NCI-H2171 treated with DMSO at 0.1 percent for 48 hours (cell line): ENCODE results near the gene PPARGC1A.

Experiments
- DNase-seq: peaks from one replicate; lab custom pipeline; 2025; lab: John Stamatoyannopoulos, UW

The PPARGC1A gene

DNA sequence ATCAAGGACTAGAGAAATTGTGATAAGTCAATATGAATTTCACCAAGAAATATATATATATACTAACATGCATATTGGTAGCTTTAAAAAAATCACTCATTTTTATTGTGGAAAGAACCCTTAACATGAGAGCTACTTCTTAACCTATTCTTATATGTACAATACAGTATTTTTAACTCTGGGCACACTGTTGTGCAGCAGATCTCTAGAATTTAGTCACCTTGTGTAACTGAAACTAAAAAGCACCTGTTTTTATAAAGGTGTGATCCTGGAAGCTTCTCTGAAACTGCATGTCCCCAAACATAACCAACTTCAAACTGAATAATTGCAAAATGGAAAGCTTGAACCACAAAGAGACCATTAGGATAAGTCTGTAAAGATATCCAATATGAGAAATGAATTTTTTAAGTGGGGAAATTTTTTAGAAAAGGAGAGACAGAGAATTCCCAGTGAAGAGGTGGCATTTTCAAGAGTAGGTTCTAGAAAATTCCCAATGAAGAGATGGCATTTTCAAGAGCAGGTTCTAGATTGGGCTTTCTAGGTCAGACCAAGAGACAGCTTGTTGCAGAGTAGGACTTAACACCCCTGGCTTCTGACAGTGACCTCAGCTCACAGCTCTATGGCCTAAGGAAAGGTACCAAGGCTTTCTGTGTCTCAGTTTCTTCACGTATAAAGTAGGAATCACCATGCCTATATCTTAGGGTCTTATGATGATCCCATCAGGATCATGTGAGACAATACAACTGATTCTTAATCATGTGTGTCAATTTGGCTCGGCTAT is 22.0 kb upstream of the PPARGC1A start:
- no peak for DNase-seq

- DNase-seq: no peak
These were observed 19.8 kb upstream of the PPARGC1A start for GRCh38 chr4:23909671-23910070.

DNA sequence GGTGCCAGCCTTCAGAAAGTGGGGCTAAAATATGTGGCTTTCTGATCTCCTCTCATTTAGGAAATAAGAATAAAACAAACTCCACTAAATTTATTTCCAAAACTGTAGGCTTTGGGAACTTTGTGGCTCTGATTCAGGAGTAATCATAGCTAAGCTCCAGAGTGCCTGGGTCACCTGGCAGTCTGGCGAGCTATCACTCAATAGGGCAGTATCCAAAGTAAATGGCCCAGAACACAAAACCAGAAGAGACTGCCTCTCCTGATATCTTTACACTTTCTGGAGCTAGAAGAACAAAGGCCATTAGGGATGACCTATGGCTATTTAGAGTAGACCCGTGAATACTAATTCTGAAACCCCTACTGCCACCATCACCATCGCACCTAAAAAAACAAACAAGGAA is 17.0 kb upstream of the PPARGC1A start:
- DNase-seq: no peak

DNA sequence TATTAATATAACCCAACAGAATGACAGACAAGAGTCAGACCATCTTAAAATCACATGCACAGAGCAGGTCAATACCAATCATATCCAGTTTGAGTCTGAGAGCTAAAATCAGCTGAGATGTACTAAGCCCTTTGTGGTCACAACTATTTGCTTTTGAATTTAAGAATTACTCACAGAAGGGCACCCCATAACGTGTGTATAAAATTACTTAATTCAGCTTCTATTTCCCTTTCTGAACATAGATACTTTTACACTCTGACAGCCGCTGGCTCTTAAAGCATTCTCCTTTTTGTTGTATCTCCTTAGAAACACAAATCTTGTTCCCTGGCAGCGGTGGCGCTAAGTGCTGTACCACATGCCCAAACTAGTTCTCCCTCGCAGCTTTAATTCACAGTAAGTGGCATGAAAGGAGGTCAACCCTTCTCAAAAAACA is 14.8 kb upstream of the PPARGC1A start:
- peak; percentile 11 for DNase-seq

DNA sequence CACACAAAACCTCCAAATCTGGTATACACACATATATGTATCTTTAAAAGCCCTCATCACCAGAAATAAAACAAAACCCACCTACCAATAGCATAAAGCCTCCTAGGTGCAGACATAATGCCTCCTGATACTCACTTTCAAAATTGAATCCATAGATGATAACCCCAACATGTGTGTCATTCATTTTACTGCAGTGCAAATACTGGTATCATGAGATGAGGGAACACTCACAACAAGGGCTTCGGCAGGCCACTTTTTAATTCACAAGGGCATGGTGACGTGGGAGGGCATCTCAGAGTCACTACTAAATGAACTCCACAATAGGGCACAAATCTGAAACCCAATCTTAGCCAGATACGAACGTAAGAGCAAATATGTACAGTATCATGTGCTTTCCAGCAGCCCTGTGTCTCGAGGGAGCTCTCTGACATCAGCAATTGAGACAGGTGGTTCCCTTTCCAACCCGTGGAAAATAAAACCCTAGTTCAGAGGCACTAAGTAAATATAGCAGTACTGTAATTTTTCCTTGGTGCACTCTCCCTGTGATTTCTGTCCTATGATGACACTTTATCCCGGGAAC is 14.1 kb upstream of the PPARGC1A start:
- DNase-seq: peak; percentile 70

DNA sequence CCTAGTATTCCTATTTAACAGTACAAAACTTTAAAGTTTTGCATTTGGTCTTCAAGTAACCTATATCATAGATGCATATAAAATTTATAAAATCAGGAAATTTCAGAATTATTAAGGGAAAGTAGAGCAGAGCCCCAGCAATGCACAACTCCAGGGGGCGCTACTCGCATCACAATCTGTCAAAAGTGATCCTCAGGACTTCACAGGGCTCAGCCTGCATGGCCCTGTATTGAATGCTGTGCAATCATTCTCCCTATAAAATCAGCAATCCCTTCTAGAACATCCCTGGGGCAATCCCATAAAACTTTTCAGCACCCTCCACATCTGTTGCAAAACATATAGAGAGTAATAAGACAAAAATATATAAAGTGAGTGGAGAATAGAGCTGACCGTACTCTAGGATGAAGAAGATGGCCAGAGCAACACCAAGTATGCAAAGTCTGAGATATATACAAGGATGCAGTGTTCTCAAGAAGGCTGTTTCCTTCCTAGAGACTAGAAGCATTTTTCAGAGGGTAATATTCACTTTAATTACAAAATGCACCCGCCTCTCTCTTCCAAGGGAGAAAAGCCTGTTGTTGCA is 12.5 kb upstream of the PPARGC1A start:
- DNase-seq: no peak

DNA sequence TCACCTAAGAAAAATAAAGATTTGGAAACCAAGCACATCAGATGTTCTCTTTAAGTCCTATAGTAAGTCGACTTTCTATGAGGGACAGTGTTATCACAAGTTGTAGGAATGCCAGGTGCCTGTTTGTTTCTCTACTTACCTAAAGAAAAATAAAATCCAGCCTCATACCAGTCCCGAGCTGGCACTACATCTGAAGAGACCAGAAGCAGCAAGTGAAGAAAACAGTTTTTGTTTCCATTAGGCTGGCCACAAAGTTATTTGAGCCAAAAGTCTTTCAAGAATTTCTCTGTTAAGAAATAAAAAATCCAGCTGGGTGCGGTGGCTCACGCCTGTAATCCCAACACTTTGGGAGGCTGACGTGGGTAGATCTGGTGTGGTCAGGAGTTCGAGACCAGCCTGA is 10.8 kb upstream of the PPARGC1A start:
- no peak for DNase-seq

DNA sequence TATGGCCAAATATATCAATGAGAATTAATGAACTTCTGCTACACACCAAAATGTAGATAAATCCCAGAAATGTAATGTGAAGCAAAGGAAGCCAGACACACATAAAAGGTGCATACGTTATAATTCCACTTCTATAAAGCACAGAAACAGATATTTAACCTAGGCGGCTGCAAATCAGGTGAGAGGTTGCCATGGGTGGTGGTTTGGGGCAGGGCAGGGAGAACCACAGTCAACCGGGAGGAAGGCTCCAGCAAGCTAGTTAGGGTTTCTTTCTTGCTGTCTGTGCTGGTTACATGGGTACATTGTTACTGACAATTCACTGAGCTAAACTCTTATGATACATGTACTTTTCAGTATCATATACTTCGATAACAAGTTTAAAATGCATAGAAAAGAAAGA is 9.7 kb upstream of the PPARGC1A start:
- no peak for DNase-seq

- DNase-seq: no peak
These were observed 7.8 kb upstream of the PPARGC1A start for GRCh38 chr4:23897564-23898109.

DNA sequence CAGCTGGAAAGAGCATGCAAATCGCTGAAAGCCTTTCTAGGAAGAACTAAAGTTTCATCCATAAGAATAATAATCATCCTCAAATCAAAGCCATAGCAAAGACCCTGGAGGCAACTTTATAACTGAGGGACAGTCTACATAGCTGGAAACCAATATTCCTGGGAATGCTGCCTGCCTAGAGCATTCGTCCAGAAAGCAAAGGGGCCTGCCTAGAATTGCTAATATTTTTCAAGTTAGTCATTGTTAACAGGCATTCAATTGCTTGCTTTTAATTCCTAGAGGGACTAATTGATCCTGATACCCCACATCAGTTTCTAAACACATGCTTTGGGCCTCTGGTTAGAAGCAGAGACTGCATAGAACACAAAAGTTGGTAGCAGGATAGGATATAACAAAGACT is 4.2 kb upstream of the PPARGC1A start:
- no peak for DNase-seq

- no peak for DNase-seq
These were observed 1.2 kb upstream of the PPARGC1A start for GRCh38 chr4:23891064-23891421.

GRCh38 chr4:23890369-23891063 is 669 bp upstream of the PPARGC1A start:
- DNase-seq: no peak

DNA sequence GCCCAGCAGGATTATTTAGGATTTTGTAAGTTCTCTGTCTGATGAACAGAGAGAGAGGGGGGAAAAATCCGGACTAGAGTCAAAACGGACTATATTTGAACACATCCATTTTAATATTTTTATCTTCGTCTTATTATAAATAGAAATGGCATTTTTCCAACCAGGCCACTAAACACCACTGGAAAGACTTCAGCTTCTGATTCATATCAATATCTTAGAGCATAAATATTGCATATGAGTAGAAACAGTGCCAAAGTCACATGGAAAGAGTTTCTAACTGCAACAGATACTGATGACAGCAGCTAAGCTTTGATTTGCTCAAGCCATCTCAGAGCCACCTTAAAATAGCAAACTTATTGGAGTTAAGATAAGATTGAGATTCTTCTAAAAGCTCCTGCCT is 456 bp downstream of the PPARGC1A start:
- DNase-seq: no peak

GRCh38 chr4:23888421-23889319 is 1.2 kb downstream of the PPARGC1A start:
- no peak for DNase-seq

DNA sequence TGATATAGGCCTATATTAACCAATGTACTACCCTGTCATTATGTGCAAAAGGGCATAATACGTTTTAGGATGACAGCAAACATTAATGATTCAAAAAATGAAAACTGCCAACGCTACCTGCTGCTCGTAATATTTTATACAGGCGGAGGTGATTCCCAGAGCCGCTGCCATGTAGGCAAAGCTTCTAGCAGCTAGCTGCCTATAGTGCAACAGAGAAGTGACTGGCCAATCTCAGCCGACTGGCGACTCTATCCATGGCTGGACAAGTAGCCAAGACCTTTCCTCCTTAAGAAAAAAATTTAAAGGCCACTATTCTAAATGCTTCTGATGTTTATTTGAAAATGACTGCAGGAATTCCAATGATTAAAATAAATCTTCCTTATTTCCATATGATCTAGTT is 1.9 kb downstream of the PPARGC1A start:
- DNase-seq: no peak

DNA sequence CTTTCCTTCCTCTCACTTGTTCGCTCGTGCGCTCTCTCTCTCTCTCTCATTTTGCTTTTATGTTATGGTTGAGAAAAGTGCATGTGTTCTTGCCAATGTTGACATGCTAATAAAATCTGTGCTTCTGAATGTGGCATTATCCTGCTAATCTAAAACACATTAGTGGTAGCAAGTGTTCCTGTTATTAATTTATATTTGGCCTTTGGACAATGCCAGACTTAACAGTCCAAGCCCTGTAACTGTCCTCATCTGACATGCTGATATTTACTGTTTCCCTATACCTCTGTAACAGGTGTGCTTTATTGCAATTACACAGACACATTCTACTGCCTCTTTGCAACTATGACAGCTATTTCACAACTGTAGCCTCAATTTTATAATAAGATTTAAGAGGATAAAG is 2.7 kb downstream of the PPARGC1A start:
- DNase-seq: no peak

GRCh38 chr4:23885943-23886590 is 3.8 kb downstream of the PPARGC1A start:
- DNase-seq: no peak

- no peak for DNase-seq
These were observed 5.1 kb downstream of the PPARGC1A start for GRCh38 chr4:23884741-23885140.

GRCh38 chr4:23884261-23884660 is 5.6 kb downstream of the PPARGC1A start:
- DNase-seq: no peak

- no peak for DNase-seq
These were observed 6.8 kb downstream of the PPARGC1A start for GRCh38 chr4:23882976-23883531.
